Measurements from ENCODE around the gene CST7.
"Not testable (repeated sequence)": the region's sequence is repeated elsewhere in the genome, so short reads cannot be mapped to it uniquely, and the experiment has no call there.

The CST7 gene

DNA sequence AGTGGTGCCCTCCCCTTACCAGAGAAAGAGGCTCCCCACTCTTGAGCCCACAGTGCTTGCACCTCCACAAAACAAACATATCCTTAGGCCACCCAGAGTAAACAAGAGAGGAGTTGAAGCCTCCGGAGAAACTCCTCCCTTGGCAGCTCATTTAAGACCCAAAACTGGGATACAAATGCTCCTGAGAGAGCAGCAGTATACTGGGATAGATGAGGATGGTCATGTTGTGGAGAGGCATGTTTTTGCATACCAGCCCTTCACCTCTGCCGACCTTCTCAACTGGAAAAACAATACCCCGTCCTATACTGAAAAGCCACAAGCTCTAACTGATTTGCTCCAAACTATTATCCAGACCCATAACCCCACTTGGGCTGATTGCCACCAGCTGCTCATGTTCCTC is 28.4 kb upstream of the CST7 start:
- not testable (repeated sequence) for DNase-seq (ENCODE audit: low read depth); H3K4me3 ChIP-seq (ENCODE audit: low read depth, low read length)

DNA sequence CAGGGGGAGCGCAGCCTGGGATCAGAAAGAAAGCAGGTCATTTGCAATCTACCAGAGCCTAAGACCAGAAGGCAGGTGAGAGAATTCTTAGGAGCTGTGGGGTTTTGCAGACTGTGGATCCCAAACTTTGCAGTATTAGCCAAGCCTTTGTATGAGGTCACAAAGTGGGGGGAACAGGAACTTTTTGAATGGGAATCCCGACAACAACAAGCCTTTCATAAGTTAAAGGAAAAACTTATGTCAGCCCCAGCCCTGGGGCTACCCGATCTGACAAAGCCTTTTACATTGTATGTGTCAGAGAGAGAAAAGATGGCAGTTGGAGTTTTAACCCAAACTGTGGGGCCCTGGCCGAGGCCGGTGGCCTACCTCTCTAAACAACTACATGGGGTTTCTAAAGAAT is 19.8 kb upstream of the CST7 start:
- not testable (repeated sequence) for DNase-seq (ENCODE audit: low read depth); H3K4me3 ChIP-seq (ENCODE audit: low read depth, low read length)

DNA sequence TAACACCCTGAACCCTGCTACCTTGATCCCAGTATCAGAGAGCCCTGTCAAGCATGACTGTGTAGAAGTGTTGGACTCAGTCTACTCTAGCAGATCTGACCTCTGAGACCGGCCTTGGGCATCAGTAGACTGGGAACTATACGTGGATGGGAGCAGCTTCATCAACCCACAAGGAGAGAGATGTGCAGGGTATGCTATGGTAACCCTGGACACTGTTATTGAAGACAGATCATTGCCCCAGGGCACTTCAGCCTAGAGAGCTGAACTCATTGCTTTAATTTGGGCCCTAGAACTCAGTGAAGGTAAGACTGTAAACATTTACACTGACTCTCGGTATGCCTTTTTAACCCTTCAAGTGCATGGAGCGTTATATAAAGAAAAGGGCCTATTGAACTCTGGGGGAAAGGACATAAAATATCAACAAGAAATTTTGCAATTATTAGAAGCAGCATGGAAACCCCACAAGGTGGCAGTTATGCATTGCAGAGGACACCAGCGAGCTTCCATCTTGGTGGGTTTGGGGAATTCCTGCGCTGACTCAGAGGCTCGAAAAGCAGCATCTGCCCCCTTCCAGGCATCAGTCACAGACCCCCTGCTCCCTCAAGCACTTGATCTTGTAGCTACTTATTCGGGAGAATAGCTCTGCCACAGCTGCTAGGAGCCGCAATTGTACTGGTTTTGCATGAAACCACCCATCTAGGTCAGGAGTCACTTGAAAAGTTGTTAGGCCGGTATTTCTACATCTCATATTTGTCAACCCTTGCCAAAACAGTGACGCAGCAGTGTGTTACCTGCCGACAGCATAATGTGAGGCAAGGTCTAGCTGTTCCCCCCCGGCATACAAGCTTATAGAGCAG is 19.0 kb upstream of the CST7 start:
- H3K4me3 ChIP-seq (ENCODE audit: low read depth, low read length); DNase-seq (ENCODE audit: low read depth): not testable (repeated sequence)

DNA sequence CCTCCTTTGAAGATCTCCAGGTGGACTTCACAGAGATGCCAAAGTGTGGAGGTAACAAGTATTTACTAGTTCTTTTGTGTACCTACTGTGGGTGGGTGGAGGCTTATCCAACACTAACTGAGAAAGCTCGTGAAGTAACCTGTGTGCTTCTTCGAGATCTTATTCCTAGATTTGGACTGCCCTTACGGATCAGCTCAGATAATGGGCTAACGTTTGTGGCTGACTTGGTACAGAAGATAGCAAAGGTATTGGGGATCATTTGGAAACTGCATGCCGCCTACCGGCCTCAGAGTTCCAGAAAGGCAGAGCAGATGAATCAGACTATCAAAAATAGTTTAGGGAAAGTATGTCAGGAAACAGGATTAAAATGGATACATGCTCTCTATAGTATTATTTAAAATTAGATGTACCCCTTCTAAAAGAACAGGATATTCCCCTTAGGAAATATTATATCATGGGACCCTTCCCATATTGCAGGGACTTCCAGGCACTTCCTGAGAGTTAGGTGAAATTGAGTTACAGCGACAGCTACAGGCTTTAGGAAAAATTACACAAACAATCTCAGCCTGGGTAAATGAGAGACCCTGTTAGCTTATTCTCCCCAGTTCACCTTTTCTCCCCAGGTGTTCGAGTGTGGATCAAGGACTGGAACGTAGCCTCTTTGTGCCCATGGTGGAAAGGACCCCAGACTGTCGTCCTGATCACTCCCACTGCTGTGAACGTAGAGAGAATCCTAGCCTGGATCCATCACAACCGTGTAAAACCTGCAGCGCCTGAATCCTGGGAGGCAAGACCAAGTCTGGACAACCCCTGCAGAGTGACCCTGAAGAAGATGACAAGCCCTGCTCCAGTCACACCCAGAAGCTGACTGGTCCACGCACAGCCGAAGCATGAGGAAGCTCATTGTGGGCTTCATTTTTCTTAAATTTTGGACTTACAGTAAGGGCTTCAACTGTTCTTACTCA is 18.1 kb upstream of the CST7 start:
- not testable (repeated sequence) for H3K4me3 ChIP-seq (ENCODE audit: low read depth, low read length); DNase-seq (ENCODE audit: low read depth)

DNA sequence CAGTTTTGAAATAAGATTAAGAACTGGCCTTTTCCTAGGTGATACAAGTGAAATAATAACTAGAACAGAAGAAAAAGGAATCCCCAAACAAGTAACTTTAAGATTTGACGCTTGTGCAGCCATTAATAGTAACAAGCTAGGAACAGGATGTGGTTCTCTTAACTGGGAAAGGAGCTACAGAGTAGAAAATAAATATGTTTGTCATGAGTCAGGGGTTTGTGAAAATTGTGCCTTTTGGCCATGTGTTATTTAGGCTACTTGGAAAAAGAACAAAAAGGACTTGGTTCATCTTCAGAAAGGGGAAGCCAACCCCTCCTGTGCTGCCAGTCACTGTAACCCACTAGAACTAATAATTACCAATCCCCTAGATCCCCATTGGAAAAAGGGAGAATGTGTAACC is 17.2 kb upstream of the CST7 start:
- DNase-seq (ENCODE audit: low read depth); H3K4me3 ChIP-seq (ENCODE audit: low read depth, low read length): not testable (repeated sequence)

DNA sequence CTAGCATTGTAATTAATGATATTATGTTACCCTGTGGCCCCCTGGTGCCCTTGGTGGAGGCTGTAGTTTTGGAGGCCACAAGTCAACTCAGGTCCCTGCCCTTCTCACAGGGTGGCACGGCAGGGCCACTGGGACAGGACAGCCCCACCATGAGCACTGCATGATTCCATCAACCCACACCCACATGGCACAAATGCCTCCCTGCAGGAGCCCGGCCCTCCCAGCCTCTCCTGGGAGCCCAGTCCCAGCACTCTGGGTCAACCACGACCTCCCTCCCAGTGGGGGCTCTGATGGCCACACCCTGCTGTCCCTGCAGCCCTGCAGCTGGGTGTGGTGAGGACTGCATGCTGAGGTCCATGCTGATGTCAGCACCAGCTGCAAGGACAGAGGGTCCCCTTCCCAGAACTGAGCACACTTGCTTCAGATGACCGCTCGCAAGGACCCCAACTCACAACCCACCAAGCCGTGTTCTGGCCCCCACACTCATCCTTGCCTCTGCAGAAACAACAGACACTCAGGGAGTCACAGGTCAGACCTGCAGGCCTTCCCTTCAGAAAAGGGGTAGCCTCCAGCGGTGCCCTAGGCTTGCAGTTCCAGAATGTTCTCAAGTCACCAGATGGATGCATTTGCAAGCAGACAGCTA is 15.7 kb upstream of the CST7 start:
- H3K4me3 ChIP-seq (ENCODE audit: low read depth, low read length): no peak overlapping the region
- no peak for DNase-seq (ENCODE audit: low read depth)

DNA sequence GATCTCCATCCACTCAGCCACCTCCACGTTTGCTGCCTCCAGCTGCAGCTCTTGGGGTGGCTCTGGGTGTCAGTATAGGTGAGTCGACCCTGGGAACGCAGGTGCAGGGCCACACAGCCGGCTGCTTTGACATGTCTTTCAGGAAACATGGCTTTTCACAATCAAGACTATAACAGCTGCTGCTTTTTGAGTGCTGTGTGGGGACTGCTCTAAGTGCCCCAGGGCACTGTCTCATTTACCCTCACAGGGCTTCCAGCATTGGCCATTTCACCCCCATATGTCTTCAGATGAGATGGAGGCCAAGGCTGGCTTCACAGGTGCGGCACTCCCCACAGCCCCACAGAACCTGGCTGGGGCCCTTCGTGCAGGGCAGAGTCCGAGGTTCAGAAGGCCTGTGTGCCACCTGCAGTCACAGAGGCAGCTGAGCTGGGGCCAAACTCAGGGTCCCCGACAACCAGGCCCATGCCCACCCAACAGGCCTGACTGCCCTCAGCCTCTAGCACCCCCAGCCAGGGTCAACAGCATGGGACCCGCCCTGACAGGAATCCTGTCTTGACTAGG is 14.9 kb upstream of the CST7 start:
- no peak for DNase-seq (ENCODE audit: low read depth)
- H3K4me3 ChIP-seq (ENCODE audit: low read depth, low read length): no peak overlapping the region

DNA sequence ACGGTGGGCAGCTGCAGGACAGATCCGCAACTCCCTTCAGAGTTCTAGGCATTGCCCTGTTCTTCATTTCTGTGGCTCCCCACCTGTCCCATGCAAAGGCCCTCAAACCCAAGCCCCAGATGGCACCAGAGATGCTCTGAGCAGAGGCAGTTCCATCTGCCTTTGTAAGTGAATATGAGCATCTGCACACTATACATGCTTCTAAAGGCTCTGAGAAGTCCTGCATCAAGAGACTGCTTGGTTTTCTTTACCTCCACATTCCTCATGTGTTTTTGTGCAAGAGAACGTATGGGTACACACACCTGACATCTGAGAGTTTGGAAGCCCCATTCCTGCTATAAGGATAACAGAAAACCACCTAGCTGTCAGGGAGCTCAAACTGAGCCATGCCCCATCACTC is 14.4 kb upstream of the CST7 start:
- H3K4me3 ChIP-seq (ENCODE audit: low read depth, low read length): no peak overlapping the region
- DNase-seq (ENCODE audit: low read depth): no peak

DNA sequence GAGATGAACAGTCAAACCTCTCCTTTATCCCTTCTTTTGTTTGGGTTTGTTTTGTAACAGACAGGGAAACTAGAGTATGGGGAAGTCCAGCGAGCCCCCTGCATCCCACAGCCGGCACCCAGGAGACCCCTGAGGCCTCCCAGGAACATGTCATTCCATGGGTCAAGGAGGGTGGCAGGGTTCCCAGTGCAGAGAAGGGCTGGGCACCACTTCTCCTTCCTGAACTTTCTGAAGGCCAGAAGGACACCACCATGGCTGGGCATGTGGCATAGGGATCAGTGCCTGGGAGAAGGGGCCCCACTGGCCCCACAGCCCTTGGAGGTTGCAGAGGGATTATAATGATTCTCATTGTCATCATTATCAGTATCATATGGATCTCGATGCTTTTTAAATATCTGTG is 13.9 kb upstream of the CST7 start:
- H3K4me3 ChIP-seq (ENCODE audit: low read depth, low read length): no peak overlapping the region
- no peak for DNase-seq (ENCODE audit: low read depth)

DNA sequence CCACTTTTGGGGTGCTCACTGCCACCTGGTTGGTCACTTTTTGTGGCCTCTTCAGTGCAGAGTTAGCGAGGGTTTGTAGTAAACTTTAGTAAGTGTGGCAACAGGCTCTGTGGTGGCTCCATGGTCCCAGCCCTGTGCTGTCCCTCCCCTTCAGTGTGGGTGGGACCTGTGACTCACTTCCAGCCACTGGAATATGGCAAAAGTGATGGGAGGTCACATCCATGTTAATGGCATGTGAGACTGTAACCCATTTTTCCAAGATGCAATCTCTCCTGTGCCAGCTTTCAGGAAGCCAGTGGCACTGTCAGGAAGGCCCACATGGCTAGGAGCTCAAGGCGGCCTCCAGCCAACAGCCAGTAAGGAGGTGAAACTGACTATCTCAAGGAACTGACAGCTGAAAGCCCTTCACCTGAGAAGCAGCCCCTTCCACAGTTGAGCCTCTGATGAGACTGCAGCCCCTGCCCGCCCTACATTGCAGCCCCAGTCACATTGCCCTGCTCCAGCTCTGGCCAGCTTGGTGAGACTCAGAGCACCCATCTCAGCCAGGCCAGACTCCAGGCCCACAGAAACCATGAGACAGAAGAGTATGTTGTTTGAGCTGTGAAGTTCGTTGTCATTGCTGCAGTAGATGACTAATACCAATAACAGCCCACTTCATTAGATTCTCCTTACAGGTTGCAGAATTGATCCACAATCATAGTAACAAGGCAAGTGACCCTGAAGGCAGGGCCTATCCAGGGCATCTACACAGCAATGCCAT is 13.1 kb upstream of the CST7 start:
- H3K4me3 ChIP-seq (ENCODE audit: low read depth, low read length): no peak overlapping the region
- DNase-seq (ENCODE audit: low read depth): no peak

DNA sequence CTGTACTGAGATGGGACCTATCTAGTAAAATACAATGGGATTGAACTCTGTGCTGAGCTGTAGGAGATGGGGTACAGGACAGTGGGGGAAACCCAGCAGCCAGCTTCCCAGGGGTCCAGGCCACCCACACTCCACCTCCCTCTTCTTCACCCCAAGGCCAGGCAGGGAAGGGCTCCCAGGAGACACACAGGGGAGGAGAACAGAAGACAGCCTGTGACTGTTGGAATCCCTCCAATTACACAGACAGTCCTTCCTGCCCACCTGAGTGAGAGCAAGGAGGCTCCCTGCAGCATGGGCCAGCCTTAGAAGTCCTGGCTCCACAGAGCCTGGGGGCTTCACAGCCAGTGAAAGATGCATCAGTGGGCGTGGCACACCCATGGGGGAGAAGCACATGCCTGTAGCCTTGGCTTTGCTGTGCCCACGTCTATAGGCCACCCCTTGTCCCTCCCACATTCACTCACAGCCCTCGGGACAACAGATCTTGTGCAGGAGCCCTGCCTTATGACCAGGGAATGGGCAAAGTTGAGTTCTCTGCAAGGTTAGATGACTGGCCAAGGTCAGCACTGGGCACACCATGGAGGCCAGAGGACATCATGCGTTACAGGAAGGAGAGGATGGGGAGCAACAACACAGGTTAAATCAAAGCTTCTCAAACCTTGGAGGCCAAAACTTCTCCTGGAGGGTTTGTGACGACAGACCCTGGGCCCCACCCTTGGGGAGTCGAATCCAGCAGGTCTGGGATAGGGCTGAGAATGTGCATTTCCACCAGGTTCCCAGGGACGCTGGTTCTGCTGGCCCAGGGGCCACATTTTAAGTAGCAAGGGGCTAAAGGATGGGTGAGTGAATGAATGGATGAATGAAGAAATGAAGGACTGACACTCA is 12.3 kb upstream of the CST7 start:
- no peak for DNase-seq (ENCODE audit: low read depth)
- H3K4me3 ChIP-seq (ENCODE audit: low read depth, low read length): no peak overlapping the region

DNA sequence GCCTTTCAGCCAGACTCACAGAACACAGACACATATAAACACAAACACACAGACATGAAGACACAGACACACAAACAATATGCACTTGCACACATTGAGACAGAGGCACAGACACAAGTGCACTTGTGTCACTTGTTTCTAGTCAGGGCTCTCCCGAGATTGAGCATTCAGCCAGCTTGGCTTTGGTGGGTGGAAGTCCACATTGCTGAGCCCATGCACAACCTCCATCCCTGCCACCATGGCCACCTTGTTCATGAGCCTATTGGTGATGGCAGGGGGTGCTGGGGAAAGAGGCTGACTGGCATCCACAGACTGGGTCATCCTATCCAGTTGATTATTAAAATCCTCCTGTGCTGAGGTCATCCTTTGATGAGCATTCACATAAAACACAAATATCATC is 11.5 kb upstream of the CST7 start:
- H3K4me3 ChIP-seq (ENCODE audit: low read depth, low read length): no peak overlapping the region
- no peak for DNase-seq (ENCODE audit: low read depth)

DNA sequence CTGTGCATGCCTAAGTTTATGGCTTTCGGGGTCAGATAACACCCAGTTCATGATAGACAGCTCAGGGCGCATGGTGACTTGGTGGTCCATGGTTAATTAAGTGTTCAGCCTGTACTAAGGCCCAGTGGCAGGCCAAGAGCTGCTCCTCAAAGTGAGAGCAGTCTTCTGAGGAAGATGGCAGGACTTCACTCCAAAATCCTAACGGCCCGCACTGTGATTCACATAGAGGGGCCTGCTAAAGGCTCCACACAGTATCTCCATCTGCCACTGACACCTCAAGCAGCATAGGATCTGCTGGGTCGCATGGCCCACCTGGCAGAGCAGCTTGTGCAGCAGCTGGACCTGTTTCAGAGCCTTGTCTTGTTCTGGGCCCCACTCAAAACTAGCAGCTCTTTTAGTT is 10.6 kb upstream of the CST7 start:
- no peak overlapping the region for H3K4me3 ChIP-seq (ENCODE audit: low read depth, low read length)
- no peak for DNase-seq (ENCODE audit: low read depth)

DNA sequence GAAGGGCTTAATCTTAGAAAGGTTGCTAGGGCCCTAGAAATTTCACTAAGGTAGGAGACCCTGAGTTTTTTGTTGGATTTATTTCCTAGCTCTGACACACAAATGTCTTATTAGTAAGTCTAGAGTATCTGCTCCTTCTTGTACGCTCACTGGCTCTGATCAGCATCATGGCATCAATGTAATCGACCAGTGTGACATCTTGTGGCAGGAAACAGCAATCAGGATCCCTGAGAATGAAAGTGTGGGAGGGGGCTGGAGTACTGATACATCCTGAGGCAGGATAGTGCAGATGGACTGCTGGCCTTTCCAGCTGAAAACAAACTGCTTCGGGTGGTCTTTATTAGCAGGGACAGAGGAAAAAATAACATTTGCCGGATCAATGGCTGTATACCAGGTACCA is 10.0 kb upstream of the CST7 start:
- DNase-seq (ENCODE audit: low read depth): no peak
- H3K4me3 ChIP-seq (ENCODE audit: low read depth, low read length): no peak overlapping the region

DNA sequence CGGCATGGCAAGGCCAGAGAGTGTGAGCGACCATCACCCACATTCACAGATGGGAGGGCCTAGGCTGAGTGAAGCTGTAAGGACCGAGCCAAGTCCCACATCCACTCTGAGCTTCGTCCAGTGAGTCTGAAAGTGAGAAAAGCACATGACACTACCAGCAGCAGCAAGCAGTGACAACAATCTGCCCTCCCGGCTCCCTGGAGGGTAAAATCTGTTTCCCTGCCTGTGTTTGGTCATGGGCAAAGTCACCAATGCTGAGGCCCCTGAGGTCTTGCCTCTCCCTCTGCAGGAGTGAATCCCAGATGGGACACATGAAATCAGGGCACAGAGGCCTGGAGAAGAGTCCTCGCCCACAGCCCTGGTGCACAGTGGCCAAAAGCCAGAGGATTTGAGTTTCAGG is 6.4 kb upstream of the CST7 start:
- H3K4me3 ChIP-seq (ENCODE audit: low read depth, low read length): no peak overlapping the region
- no peak for DNase-seq (ENCODE audit: low read depth)

DNA sequence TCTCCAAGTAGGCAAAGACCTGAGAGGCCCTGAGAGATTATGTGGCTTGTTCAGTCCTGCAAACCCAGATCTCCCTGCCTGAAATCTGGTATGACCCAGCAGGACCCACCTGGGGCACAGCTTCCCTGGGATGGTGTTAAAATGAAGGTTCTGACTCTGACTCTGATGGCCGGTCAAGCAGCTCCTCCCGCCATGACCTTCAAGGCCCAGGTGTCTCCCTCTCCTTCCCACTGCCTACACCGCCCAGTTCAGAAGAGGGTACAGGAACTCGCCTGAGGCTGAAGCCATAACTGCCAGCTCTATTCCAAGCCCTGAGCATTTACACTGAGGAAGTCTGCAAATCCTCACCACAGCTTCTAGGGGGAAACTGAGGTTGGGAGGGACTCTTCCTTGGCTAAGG is 5.9 kb upstream of the CST7 start:
- no peak for DNase-seq (ENCODE audit: low read depth)
- H3K4me3 ChIP-seq (ENCODE audit: low read depth, low read length): no peak overlapping the region

DNA sequence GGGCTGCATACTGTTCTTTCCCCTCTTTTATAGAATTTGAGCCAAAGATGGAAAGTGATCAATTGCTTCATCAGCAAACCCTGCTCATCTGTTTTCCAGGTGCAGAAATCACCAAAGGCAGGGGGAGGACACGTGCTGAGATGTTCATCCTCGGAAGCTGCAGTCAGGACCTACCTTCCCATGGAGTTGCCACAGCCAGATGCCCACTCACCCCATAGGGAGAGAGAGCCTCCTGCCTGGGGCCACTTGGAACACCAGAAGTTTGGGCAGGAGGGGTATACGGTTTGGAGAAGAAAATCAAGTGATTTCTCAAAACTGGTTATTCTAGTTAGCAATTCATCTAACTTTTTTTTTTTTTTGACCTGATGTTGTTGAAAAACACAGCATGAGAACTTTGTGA is 5.3 kb upstream of the CST7 start:
- no peak overlapping the region for H3K4me3 ChIP-seq (ENCODE audit: low read depth, low read length)
- no peak for DNase-seq (ENCODE audit: low read depth)

DNA sequence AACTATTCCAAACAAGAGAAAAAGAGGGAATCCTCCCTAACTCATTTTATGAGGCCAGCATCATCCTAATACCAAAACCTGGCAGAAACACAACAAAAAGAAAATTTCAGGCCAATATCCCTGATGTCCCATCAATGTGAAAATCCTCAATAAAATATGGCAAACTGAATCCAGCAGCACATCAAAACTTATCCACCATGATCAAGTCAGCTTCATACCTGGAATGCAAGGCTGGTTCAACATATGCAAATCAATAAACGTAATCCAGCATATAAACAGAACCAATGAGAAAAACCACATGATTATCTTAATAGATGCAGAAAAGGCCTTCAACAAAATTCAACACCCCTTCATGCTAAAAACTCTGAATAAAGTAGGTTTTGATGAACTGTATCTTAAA is 2.7 kb upstream of the CST7 start:
- H3K4me3 ChIP-seq (ENCODE audit: low read depth, low read length); DNase-seq (ENCODE audit: low read depth): not testable (repeated sequence)

Data from skeletal muscle cell (primary cell).